Measurements from ENCODE around the gene VAMP5. TPM values are rescaled to one million over a fixed set of nuclear protein-coding genes. Genes with fewer than 3 reads are reported as not detected.

VAMP5 gene
- total and polyA plus RNA-seq, 10 of the 15 experiments (the other 5 are each of a cell fraction or from before 2014, with no cell fraction given) = 3.8 to 52.7 (median 24.1) TPM

Small RNA genes lying within 50 kb of the gene (small RNA-seq; reads per million reads assigned to genes)
- not detected for gene RN7SL126P

Other genes starting within 250 kb of the VAMP5 start
Only the 7 nearest of the 14 such genes appear.
- 183 TPM in 2 replicates for gene MAT2A, start 45.3 kb upstream of the VAMP5 start, total RNA-seq (2014; rRNA removed)
- gene MAT2A, start 45.3 kb upstream of the VAMP5 start, total RNA-seq (2014; rRNA removed; fragmentation: Illumina TruSeq; extraction: Trizol) = 125 and 133 TPM in 2 replicates
- 255 and 286 TPM in 2 replicates for gene MAT2A, start 45.3 kb upstream of the VAMP5 start, total RNA-seq (2021)
- gene MAT2A, start 45.3 kb upstream of the VAMP5 start, polyA plus RNA-seq (2011; rRNA removed) = 408 and 460 TPM in 2 replicates
- gene MAT2A, start 45.3 kb upstream of the VAMP5 start, polyA plus RNA-seq (2014; fragmentation: Illumina TruSeq; extraction: Trizol) = 293 and 364 TPM in 2 replicates
- 100 to 1,000 TPM in 1 of 2 experiments, 10 to 100 TPM in 1; 97.6 to 127 TPM for gene MAT2A, start 45.3 kb upstream of the VAMP5 start, polyA plus RNA-seq (2014; fragmentation: Nextera tagmentation; extraction: Ambion mirVana)
- 329 and 359 TPM in 2 replicates for gene MAT2A, start 45.3 kb upstream of the VAMP5 start, polyA plus RNA-seq (2014; rRNA removed)
- 100 to 1,000 TPM; 312 to 333 TPM for gene MAT2A, start 45.3 kb upstream of the VAMP5 start, polyA plus RNA-seq (2016; fragmentation: Nextera tagmentation; extraction: Ambion mirVana)
- 22.2 and 23.6 TPM in 2 replicates for gene GGCX, start 22.9 kb upstream of the VAMP5 start, total RNA-seq (2014; rRNA removed)
- gene GGCX, start 22.9 kb upstream of the VAMP5 start, total RNA-seq (2014; rRNA removed; fragmentation: Illumina TruSeq; extraction: Trizol) = 18.5 and 20.8 TPM in 2 replicates
- 22.9 and 24.6 TPM in 2 replicates for gene GGCX, start 22.9 kb upstream of the VAMP5 start, total RNA-seq (2021)
- gene GGCX, start 22.9 kb upstream of the VAMP5 start, polyA plus RNA-seq (2011; rRNA removed) = 20.5 and 26.1 TPM in 2 replicates
- gene GGCX, start 22.9 kb upstream of the VAMP5 start, polyA plus RNA-seq (2014; fragmentation: Illumina TruSeq; extraction: Trizol) = 18.1 and 22.5 TPM in 2 replicates
- 10 to 100 TPM; 46.6 to 52.7 TPM for gene GGCX, start 22.9 kb upstream of the VAMP5 start, polyA plus RNA-seq (2014; fragmentation: Nextera tagmentation; extraction: Ambion mirVana)
- 27.0 and 37.6 TPM in 2 replicates for gene GGCX, start 22.9 kb upstream of the VAMP5 start, polyA plus RNA-seq (2014; rRNA removed)
- gene GGCX, start 22.9 kb upstream of the VAMP5 start, polyA plus RNA-seq (2016; fragmentation: Nextera tagmentation; extraction: Ambion mirVana) = 10 to 100 TPM; 25.4 to 30.3 TPM
- 148 and 159 TPM in 2 replicates for gene VAMP8, start 6.8 kb upstream of the VAMP5 start, total RNA-seq (2014; rRNA removed)
- 89.5 and 93.6 TPM in 2 replicates for gene VAMP8, start 6.8 kb upstream of the VAMP5 start, total RNA-seq (2014; rRNA removed; fragmentation: Illumina TruSeq; extraction: Trizol)
- 135 and 141 TPM in 2 replicates for gene VAMP8, start 6.8 kb upstream of the VAMP5 start, total RNA-seq (2021)
- 266 and 269 TPM in 2 replicates for gene VAMP8, start 6.8 kb upstream of the VAMP5 start, polyA plus RNA-seq (2011; rRNA removed)
- gene VAMP8, start 6.8 kb upstream of the VAMP5 start, polyA plus RNA-seq (2014; fragmentation: Illumina TruSeq; extraction: Trizol) = 266 and 296 TPM in 2 replicates
- gene VAMP8, start 6.8 kb upstream of the VAMP5 start, polyA plus RNA-seq (2014; fragmentation: Nextera tagmentation; extraction: Ambion mirVana) = 100 to 1,000 TPM; 544 to 744 TPM
- gene VAMP8, start 6.8 kb upstream of the VAMP5 start, polyA plus RNA-seq (2014; rRNA removed) = 184 and 193 TPM in 2 replicates
- 100 to 1,000 TPM; 210 to 223 TPM for gene VAMP8, start 6.8 kb upstream of the VAMP5 start, polyA plus RNA-seq (2016; fragmentation: Nextera tagmentation; extraction: Ambion mirVana)
- gene RNF181, start 11.3 kb downstream of the VAMP5 start, total RNA-seq (2014; rRNA removed) = 191 and 198 TPM in 2 replicates
- gene RNF181, start 11.3 kb downstream of the VAMP5 start, total RNA-seq (2014; rRNA removed; fragmentation: Illumina TruSeq; extraction: Trizol) = 141 TPM in 2 replicates
- gene RNF181, start 11.3 kb downstream of the VAMP5 start, total RNA-seq (2021) = 89.7 and 101 TPM in 2 replicates
- gene RNF181, start 11.3 kb downstream of the VAMP5 start, polyA plus RNA-seq (2011; rRNA removed) = 264 and 409 TPM in 2 replicates
- gene RNF181, start 11.3 kb downstream of the VAMP5 start, polyA plus RNA-seq (2014; fragmentation: Illumina TruSeq; extraction: Trizol) = 145 and 196 TPM in 2 replicates
- gene RNF181, start 11.3 kb downstream of the VAMP5 start, polyA plus RNA-seq (2014; fragmentation: Nextera tagmentation; extraction: Ambion mirVana) = 100 to 1,000 TPM; 354 to 368 TPM
- gene RNF181, start 11.3 kb downstream of the VAMP5 start, polyA plus RNA-seq (2014; rRNA removed) = 219 and 235 TPM in 2 replicates
- 100 to 1,000 TPM; 207 to 235 TPM for gene RNF181, start 11.3 kb downstream of the VAMP5 start, polyA plus RNA-seq (2016; fragmentation: Nextera tagmentation; extraction: Ambion mirVana)
- gene TMEM150A, start 18.3 kb downstream of the VAMP5 start, total RNA-seq (2014; rRNA removed) = 2.7 and 3.3 TPM in 2 replicates
- 1.3 and 1.7 TPM in 2 replicates for gene TMEM150A, start 18.3 kb downstream of the VAMP5 start, total RNA-seq (2014; rRNA removed; fragmentation: Illumina TruSeq; extraction: Trizol)
- gene TMEM150A, start 18.3 kb downstream of the VAMP5 start, total RNA-seq (2021) = 2.5 and 3.8 TPM in 2 replicates
- gene TMEM150A, start 18.3 kb downstream of the VAMP5 start, polyA plus RNA-seq (2011; rRNA removed) = 0.68 and 1.6 TPM in 2 replicates
- 0.68 and 2.5 TPM in 2 replicates for gene TMEM150A, start 18.3 kb downstream of the VAMP5 start, polyA plus RNA-seq (2014; fragmentation: Illumina TruSeq; extraction: Trizol)
- 1 to 10 TPM in 1 of 2 experiments, under 1 TPM in 1; 0.45 to 1.5 TPM for gene TMEM150A, start 18.3 kb downstream of the VAMP5 start, polyA plus RNA-seq (2014; fragmentation: Nextera tagmentation; extraction: Ambion mirVana)
- 4.1 and 4.7 TPM in 2 replicates for gene TMEM150A, start 18.3 kb downstream of the VAMP5 start, polyA plus RNA-seq (2014; rRNA removed)
- 1 to 10 TPM; 3.9 to 4.4 TPM for gene TMEM150A, start 18.3 kb downstream of the VAMP5 start, polyA plus RNA-seq (2016; fragmentation: Nextera tagmentation; extraction: Ambion mirVana)
- 26.1 and 27.5 TPM in 2 replicates for gene C2orf68, start 27.6 kb downstream of the VAMP5 start, total RNA-seq (2014; rRNA removed)
- 19.1 and 22.3 TPM in 2 replicates for gene C2orf68, start 27.6 kb downstream of the VAMP5 start, total RNA-seq (2014; rRNA removed; fragmentation: Illumina TruSeq; extraction: Trizol)
- 31.5 and 34.3 TPM in 2 replicates for gene C2orf68, start 27.6 kb downstream of the VAMP5 start, total RNA-seq (2021)
- gene C2orf68, start 27.6 kb downstream of the VAMP5 start, polyA plus RNA-seq (2011; rRNA removed) = 44.9 and 56.1 TPM in 2 replicates
- gene C2orf68, start 27.6 kb downstream of the VAMP5 start, polyA plus RNA-seq (2014; fragmentation: Illumina TruSeq; extraction: Trizol) = 25.3 and 26.5 TPM in 2 replicates
- gene C2orf68, start 27.6 kb downstream of the VAMP5 start, polyA plus RNA-seq (2014; fragmentation: Nextera tagmentation; extraction: Ambion mirVana) = 10 to 100 TPM; 12.7 to 15.9 TPM
- gene C2orf68, start 27.6 kb downstream of the VAMP5 start, polyA plus RNA-seq (2014; rRNA removed) = 33.7 and 34.6 TPM in 2 replicates
- gene C2orf68, start 27.6 kb downstream of the VAMP5 start, polyA plus RNA-seq (2016; fragmentation: Nextera tagmentation; extraction: Ambion mirVana) = 10 to 100 TPM; 30.4 to 33.9 TPM
- gene USP39, start 31.8 kb downstream of the VAMP5 start, total RNA-seq (2014; rRNA removed) = 71.7 and 73.5 TPM in 2 replicates
- 55.2 and 55.8 TPM in 2 replicates for gene USP39, start 31.8 kb downstream of the VAMP5 start, total RNA-seq (2014; rRNA removed; fragmentation: Illumina TruSeq; extraction: Trizol)
- gene USP39, start 31.8 kb downstream of the VAMP5 start, total RNA-seq (2021) = 55.1 and 56.3 TPM in 2 replicates
- gene USP39, start 31.8 kb downstream of the VAMP5 start, polyA plus RNA-seq (2011; rRNA removed) = 55.7 and 70.9 TPM in 2 replicates
- 72.8 and 80.3 TPM in 2 replicates for gene USP39, start 31.8 kb downstream of the VAMP5 start, polyA plus RNA-seq (2014; fragmentation: Illumina TruSeq; extraction: Trizol)
- 10 to 100 TPM; 24.2 to 44.7 TPM for gene USP39, start 31.8 kb downstream of the VAMP5 start, polyA plus RNA-seq (2014; fragmentation: Nextera tagmentation; extraction: Ambion mirVana)
- 53.3 and 61.8 TPM in 2 replicates for gene USP39, start 31.8 kb downstream of the VAMP5 start, polyA plus RNA-seq (2014; rRNA removed)
- 10 to 100 TPM; 75.7 to 79.6 TPM for gene USP39, start 31.8 kb downstream of the VAMP5 start, polyA plus RNA-seq (2016; fragmentation: Nextera tagmentation; extraction: Ambion mirVana)

Data from GM12878 (cell line).